ENCODE measurements around the gene ATXN1.

Gene ATXN1

GRCh38 chr6:16688984-16689636 is 72.2 kb downstream of the ATXN1 start:
- Histone ChIP-seq H3K4me1 (ENCODE audit: control insufficient read depth in 1 of 2, insufficient read depth in 2 of 2, low read length in 2 of 2) (peaks cover 2 to 7% of the 10 kb centered on the region in 2 donors), H3K27ac (ENCODE audit: low read length) (no peak overlapping the region), H3K9me3 (ENCODE audit: control insufficient read depth in 1 of 2, low read length in 2 of 2) (no peaks in the 10 kb centered on the region), H3K36me3 (ENCODE audit: control insufficient read depth in 1 of 2, insufficient read depth in 2 of 2, low read length in 2 of 2) (no peaks in the 10 kb centered on the region), H3K4me3 (ENCODE audit: low read depth in 1 of 2, low read length in 2 of 2) (no peak overlapping the region), H3K27me3 (ENCODE audit: low read depth, low read length) (no peaks in the 10 kb centered on the region)

DNA sequence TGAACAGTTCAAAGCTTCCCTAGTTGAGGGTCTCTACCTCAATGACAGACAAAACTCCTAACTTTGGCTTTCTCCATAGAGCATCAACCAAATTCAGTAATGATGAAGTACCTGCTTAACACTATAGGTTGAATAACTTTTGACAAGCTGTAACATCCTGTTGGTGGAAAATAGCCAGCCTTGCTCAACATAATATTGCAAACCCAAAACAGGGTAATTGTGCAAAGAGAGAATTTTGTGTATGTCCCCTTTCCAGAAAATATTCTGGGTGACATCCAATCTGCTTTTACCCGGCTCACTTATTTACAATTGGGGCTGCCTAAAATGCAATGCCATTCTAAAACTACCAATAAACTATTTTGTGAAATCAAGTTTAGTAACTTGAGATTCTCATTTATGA is 72.8 kb downstream of the ATXN1 start:
- Histone ChIP-seq H3K27me3 (ENCODE audit: low read depth, low read length) (no peaks in the 10 kb centered on the region), H3K4me1 (ENCODE audit: control insufficient read depth in 1 of 2, insufficient read depth in 2 of 2, low read length in 2 of 2) (peaks cover 9 to 12% of the 10 kb centered on the region in 2 donors), H3K36me3 (ENCODE audit: control insufficient read depth in 1 of 2, insufficient read depth in 2 of 2, low read length in 2 of 2) (no peaks in the 10 kb centered on the region), H3K9me3 (ENCODE audit: control insufficient read depth in 1 of 2, low read length in 2 of 2) (no peaks in the 10 kb centered on the region), H3K4me3 (ENCODE audit: low read depth in 1 of 2, low read length in 2 of 2) (no peak overlapping the region), H3K27ac (ENCODE audit: low read length) (no peak overlapping the region)

DNA sequence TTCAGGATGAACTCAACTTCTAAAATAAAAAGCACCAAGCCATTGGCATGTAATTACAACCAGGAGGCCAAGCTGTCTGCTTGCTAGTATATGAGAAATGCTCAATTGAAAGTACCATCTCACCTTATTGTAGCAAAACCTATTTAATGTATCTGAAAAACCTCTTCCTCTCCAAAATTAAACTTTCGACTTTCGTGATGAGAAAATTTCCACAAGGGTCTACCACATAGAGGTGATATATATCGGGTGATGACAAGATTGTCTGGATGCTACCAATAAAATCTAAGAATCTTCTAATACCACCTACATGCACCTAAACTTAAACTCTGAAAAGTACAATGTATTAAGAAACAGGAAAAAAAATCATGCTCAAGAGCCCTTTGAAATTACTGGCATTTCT is 74.2 kb downstream of the ATXN1 start:
- H3K9me3 ChIP-seq (ENCODE audit: control insufficient read depth in 1 of 2, low read length in 2 of 2), result no peaks in the 10 kb centered on the region
- H3K36me3 ChIP-seq (ENCODE audit: control insufficient read depth in 1 of 2, insufficient read depth in 2 of 2, low read length in 2 of 2), result no peaks in the 10 kb centered on the region
- peaks cover 10 to 12% of the 10 kb centered on the region in 2 donors for H3K4me1 ChIP-seq (ENCODE audit: control insufficient read depth in 1 of 2, insufficient read depth in 2 of 2, low read length in 2 of 2)
- H3K27ac ChIP-seq (ENCODE audit: low read length), result no peak overlapping the region
- no peak overlapping the region for H3K4me3 ChIP-seq (ENCODE audit: low read depth in 1 of 2, low read length in 2 of 2)
- H3K27me3 ChIP-seq (ENCODE audit: low read depth, low read length), result no peaks in the 10 kb centered on the region

- H3K36me3 ChIP-seq (ENCODE audit: control insufficient read depth in 1 of 2, insufficient read depth in 2 of 2, low read length in 2 of 2), result no peaks in the 10 kb centered on the region
- H3K27ac ChIP-seq (ENCODE audit: low read length), result no peak overlapping the region
- no peak overlapping the region for H3K4me3 ChIP-seq (ENCODE audit: low read depth in 1 of 2, low read length in 2 of 2)
- H3K27me3 ChIP-seq (ENCODE audit: low read depth, low read length), result no peaks in the 10 kb centered on the region
- peaks cover 10 to 12% of the 10 kb centered on the region in 2 donors for H3K4me1 ChIP-seq (ENCODE audit: control insufficient read depth in 1 of 2, insufficient read depth in 2 of 2, low read length in 2 of 2)
- no peaks in the 10 kb centered on the region for H3K9me3 ChIP-seq (ENCODE audit: control insufficient read depth in 1 of 2, low read length in 2 of 2)
These were observed 76.2 kb downstream of the ATXN1 start for GRCh38 chr6:16684896-16685554.

GRCh38 chr6:16684195-16684689 is 77.0 kb downstream of the ATXN1 start:
- Histone ChIP-seq H3K9me3 (ENCODE audit: control insufficient read depth in 1 of 2, low read length in 2 of 2) (no peaks in the 10 kb centered on the region), H3K27ac (ENCODE audit: low read length) (peak overlapping the region; percentile 7), H3K27me3 (ENCODE audit: low read depth, low read length) (no peaks in the 10 kb centered on the region), H3K36me3 (ENCODE audit: control insufficient read depth in 1 of 2, insufficient read depth in 2 of 2, low read length in 2 of 2) (no peaks in the 10 kb centered on the region), H3K4me1 (ENCODE audit: control insufficient read depth in 1 of 2, insufficient read depth in 2 of 2, low read length in 2 of 2) (peaks cover 10 to 12% of the 10 kb centered on the region in 2 donors), H3K4me3 (ENCODE audit: low read depth in 1 of 2, low read length in 2 of 2) (no peak overlapping the region)

- no peak overlapping the region for H3K4me3 ChIP-seq (ENCODE audit: low read depth in 1 of 2, low read length in 2 of 2)
- no peaks in the 10 kb centered on the region for H3K27me3 ChIP-seq (ENCODE audit: low read depth, low read length)
- H3K9me3 ChIP-seq (ENCODE audit: control insufficient read depth in 1 of 2, low read length in 2 of 2), result no peaks in the 10 kb centered on the region
- H3K36me3 ChIP-seq (ENCODE audit: control insufficient read depth in 1 of 2, insufficient read depth in 2 of 2, low read length in 2 of 2), result no peaks in the 10 kb centered on the region
- peaks cover 10 to 12% of the 10 kb centered on the region in 2 donors for H3K4me1 ChIP-seq (ENCODE audit: control insufficient read depth in 1 of 2, insufficient read depth in 2 of 2, low read length in 2 of 2)
- H3K27ac ChIP-seq (ENCODE audit: low read length), result peak overlapping the region; percentile 7
These were observed 77.5 kb downstream of the ATXN1 start for GRCh38 chr6:16683641-16684194.

- Histone ChIP-seq H3K27ac (ENCODE audit: low read length) (no peak overlapping the region), H3K4me1 (ENCODE audit: control insufficient read depth in 1 of 2, insufficient read depth in 2 of 2, low read length in 2 of 2) (peaks cover 10 to 24% of the 10 kb centered on the region in 2 donors), H3K27me3 (ENCODE audit: low read depth, low read length) (no peaks in the 10 kb centered on the region), H3K4me3 (ENCODE audit: low read depth in 1 of 2, low read length in 2 of 2) (no peak overlapping the region), H3K9me3 (ENCODE audit: control insufficient read depth in 1 of 2, low read length in 2 of 2) (no peaks in the 10 kb centered on the region), H3K36me3 (ENCODE audit: control insufficient read depth in 1 of 2, insufficient read depth in 2 of 2, low read length in 2 of 2) (no peaks in the 10 kb centered on the region)
These were observed 79.9 kb downstream of the ATXN1 start for GRCh38 chr6:16681260-16681873.

DNA sequence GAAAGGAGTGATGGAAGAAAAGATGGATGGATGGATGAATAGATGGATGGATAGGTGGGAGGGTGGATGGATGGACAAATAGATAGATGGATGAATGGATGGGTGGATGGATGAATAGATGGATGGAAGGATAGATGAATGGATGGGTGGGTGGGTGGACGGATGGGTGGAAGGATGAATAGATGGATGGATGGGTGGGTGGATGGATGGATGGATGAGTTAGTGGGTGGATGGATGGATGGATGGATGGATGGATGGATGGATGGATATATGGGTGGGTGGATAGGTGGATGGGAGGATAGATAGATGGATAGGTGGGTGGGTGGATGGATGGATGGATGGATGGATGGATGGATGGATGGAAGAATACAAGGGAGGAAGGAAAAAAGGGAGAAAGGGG is 82.2 kb downstream of the ATXN1 start:
- Histone ChIP-seq H3K4me1 (ENCODE audit: control insufficient read depth in 1 of 2, insufficient read depth in 2 of 2, low read length in 2 of 2) (peaks cover 11 to 22% of the 10 kb centered on the region in 2 donors), H3K9me3 (ENCODE audit: control insufficient read depth in 1 of 2, low read length in 2 of 2) (no peaks in the 10 kb centered on the region), H3K36me3 (ENCODE audit: control insufficient read depth in 1 of 2, insufficient read depth in 2 of 2, low read length in 2 of 2) (no peaks in the 10 kb centered on the region), H3K27ac (ENCODE audit: low read length) (no peak overlapping the region), H3K4me3 (ENCODE audit: low read depth in 1 of 2, low read length in 2 of 2) (no peak overlapping the region), H3K27me3 (ENCODE audit: low read depth, low read length) (no peaks in the 10 kb centered on the region)

- H3K27ac ChIP-seq (ENCODE audit: low read length), result peak overlapping the region; percentile 22
- peaks cover 4 to 24% of the 10 kb centered on the region in 2 donors for H3K4me1 ChIP-seq (ENCODE audit: control insufficient read depth in 1 of 2, insufficient read depth in 2 of 2, low read length in 2 of 2)
- H3K9me3 ChIP-seq (ENCODE audit: control insufficient read depth in 1 of 2, low read length in 2 of 2), result no peaks in the 10 kb centered on the region
- H3K4me3 ChIP-seq (ENCODE audit: low read depth in 1 of 2, low read length in 2 of 2), result no peak overlapping the region
- H3K27me3 ChIP-seq (ENCODE audit: low read depth, low read length), result no peaks in the 10 kb centered on the region
- no peaks in the 10 kb centered on the region for H3K36me3 ChIP-seq (ENCODE audit: control insufficient read depth in 1 of 2, insufficient read depth in 2 of 2, low read length in 2 of 2)
These were observed 83.8 kb downstream of the ATXN1 start for GRCh38 chr6:16677458-16677857.

DNA sequence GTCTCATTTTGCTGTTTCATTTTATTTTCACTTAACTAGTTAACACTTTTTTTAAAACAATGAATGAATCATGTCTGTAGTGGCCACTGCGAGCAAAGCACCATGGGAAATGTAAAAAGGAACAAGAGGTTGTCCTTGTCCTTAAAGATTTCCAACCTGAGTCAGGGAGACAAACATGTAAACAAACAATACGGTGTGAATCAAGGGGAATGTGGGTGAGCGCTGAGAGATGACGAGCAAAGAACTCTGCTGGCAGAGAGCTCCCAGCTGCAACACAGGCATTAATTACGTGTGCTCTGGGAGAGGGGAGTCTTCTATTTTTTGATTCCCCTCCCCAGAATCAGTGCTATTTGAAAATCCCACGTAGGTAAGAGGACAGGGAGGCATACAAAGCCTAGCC is 84.3 kb downstream of the ATXN1 start:
- H3K27ac ChIP-seq (ENCODE audit: low read length), result peak overlapping the region; percentile 22
- no peak overlapping the region for H3K4me3 ChIP-seq (ENCODE audit: low read depth in 1 of 2, low read length in 2 of 2)

DNA sequence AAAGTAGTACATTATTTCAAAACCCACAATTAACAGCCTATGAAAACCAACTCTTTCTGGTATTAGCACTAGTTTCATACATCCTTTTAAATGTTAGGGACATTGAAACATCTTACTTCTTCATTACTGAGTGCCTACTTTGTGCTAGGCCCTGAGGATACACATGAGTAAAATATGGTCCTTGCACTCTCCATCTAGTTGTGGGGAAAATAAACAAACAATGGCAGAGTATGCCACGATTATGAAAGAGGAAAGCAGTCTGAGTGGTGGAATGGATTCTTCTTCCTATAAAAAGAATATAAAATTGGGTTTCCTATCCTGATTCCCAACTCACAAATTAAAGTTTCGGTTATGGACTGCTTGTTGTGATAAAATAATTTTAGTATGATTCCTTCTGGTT is 84.9 kb downstream of the ATXN1 start:
- H3K27me3 ChIP-seq (ENCODE audit: low read depth, low read length), result no peaks in the 10 kb centered on the region
- H3K36me3 ChIP-seq (ENCODE audit: control insufficient read depth in 1 of 2, insufficient read depth in 2 of 2, low read length in 2 of 2), result no peaks in the 10 kb centered on the region
- H3K9me3 ChIP-seq (ENCODE audit: control insufficient read depth in 1 of 2, low read length in 2 of 2), result no peaks in the 10 kb centered on the region
- no peak overlapping the region for H3K4me3 ChIP-seq (ENCODE audit: low read depth in 1 of 2, low read length in 2 of 2)
- no peak overlapping the region for H3K27ac ChIP-seq (ENCODE audit: low read length)
- peaks cover 4 to 35% of the 10 kb centered on the region in 2 donors for H3K4me1 ChIP-seq (ENCODE audit: control insufficient read depth in 1 of 2, insufficient read depth in 2 of 2, low read length in 2 of 2)

More for the DNA sequence above, 84.3 kb downstream of the ATXN1 start:
- Histone ChIP-seq H3K4me1 (ENCODE audit: control insufficient read depth in 1 of 2, insufficient read depth in 2 of 2, low read length in 2 of 2) (peaks cover 4 to 29% of the 10 kb centered on the region in 2 donors), H3K27me3 (ENCODE audit: low read depth, low read length) (no peaks in the 10 kb centered on the region), H3K36me3 (ENCODE audit: control insufficient read depth in 1 of 2, insufficient read depth in 2 of 2, low read length in 2 of 2) (no peaks in the 10 kb centered on the region), H3K9me3 (ENCODE audit: control insufficient read depth in 1 of 2, low read length in 2 of 2) (no peaks in the 10 kb centered on the region)

Data from muscle layer of duodenum (tissue), 2 donors.